Activated CD4-positive, alpha-beta T cell treated with anti-CD3 and anti-CD28 coated beads, Interleukin-2, amount 50 U/mL, for 4 hours (primary cell): ENCODE measurements around the gene ELL.
"Not testable (repeated sequence)": the region's sequence is repeated elsewhere in the genome, so short reads cannot be mapped to it uniquely, and the experiment has no call there.

Experiments
- DNase-seq, 2 experiments: peaks; one replicate each; pipeline ENCODE4 v3.0.0-alpha.2; 2020

The ELL gene

GRCh38 chr19:18529782-18530181 lies 7.9 kb upstream of the ELL start:
- no peak for DNase-seq

DNA sequence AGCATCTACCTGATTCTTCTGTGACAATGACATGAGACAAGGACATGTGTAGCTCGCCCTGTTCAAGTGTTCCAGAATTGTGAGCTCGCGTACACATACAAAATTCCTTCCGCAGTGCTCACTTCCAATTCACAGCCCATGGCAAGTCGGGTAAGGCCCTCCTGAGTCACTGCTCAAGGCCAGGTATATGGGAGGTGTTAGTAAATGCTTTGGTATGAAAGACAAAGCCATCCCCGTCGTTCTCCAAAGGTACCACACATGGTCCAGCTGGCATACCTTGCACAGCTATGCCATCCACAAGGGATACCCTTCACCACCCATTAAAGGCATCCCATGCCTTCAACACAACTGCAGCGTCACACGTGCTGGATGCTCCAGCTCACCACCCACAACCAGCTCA lies 4.4 kb upstream of the ELL start:
- no peak for DNase-seq

- no peak for DNase-seq
These were observed 2.0 kb upstream of the ELL start for GRCh38 chr19:18523841-18524240.

DNA sequence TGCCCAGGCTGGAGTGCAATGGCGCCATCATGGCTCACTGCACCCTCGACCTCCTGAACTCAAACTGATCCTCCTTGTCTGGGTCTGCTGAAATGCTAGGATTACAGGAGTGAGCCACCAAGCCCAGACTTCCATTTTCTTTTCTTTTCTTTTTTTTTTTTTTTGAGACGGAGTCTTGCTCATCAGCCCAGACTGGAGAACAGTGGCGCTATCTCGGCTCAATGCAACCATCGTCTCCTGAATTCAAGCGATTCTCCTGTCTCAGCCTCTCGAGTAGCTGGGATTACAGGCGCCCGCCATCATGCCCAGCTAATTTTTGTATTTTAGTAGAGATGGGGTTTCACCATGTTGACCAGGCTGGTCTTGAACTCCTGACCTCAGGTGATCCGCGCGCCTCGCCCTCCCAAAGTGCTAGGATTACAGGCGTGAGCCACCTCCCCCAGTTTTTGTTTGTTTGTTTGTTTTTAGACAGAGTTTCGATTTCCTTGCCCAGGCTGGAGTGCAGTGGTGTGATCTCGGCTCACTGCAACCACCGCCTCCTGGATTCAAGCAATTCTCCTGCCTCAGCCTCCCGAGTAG lies 1.1 kb upstream of the ELL start:
- not testable (repeated sequence) for DNase-seq

DNA sequence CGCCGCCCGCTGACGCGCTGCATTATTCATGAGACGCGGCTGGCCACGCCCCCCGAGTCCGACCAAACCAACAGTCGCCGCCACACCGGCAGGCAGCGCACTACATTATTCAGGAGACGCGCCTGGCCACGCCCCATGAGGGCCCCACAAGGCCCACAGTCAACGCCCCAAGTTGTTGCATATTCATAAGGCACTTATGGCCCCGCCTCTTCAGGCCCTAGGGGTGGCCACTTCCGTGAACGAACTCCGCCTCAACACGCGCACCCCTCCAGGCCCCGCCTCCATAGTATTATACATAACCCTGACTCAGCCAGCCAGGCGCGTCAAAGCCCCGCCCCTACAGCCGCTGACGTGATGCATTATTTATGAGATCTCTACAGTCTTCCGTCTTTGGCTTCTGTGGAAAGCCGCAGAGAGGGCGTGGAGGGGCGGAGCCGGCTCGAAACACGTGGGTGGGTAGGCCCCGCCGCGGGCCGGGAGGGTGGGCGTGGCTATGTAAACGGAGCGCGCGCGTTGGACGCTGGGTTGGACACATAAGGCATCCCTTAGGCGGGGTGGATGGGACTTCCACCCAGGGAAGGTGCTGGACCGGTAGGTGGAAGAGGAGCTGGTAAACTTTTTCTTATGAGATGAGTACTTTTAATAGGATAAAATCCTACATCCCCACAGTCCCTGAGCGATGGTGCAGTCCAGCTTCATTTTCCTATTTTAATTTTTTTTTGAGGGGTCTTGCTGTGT lies 423 bp upstream of the ELL start:
- peak; percentile 100 for DNase-seq

- DNase-seq, result peak in 1 of 2 experiments; percentile 10
These were observed 800 bp downstream of the ELL start for GRCh38 chr19:18520848-18521691.

- peak; percentile 50 to 53 for DNase-seq
These were observed 1.7 kb downstream of the ELL start for GRCh38 chr19:18519962-18520847.

- DNase-seq, result no peak
These were observed 3.2 kb downstream of the ELL start for GRCh38 chr19:18518639-18519038.

DNA sequence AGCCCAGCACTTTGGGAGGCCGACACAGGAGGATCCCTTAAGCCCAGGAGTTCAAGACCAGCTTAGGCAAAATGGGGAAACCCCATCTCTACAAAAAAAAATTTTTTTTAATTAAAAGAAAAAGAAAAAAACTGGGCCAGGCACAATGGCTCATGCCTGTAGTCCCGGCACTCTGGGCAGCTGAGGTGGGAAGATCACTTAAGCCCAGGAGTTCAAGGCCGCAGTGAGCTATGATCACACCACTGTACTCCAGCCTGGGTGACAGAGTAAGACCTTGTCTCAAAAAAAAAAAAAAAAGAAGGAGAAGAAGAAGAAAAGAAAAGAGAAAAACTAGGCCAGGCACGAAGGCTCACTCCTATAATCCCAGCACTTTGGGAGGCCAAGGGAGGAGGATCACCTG lies 4.3 kb downstream of the ELL start:
- DNase-seq, result no peak

GRCh38 chr19:18515959-18516358 lies 5.9 kb downstream of the ELL start:
- no peak for DNase-seq

GRCh38 chr19:18514800-18515682 lies 6.8 kb downstream of the ELL start:
- no peak for DNase-seq

GRCh38 chr19:18513868-18514267 lies 8.0 kb downstream of the ELL start:
- no peak for DNase-seq

DNA sequence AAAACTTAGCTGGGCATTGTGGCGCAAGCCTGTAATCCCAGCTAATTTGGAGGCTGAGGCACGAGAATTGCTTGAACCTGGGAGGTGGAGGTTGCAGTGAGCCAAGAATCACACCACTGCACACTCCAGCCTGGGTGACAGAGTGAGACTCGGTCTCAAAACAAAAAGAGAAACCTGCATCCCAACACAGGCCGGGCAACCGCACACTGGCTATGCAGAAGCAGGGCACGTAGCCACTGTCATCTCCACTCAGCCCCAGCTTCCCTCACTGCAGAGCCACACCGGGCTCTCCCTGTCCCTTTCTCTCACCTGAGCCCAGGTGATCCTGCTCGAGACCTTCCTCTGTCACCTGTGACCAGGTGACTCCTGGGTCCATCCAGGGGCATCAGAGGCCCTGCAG lies 11.7 kb downstream of the ELL start:
- no peak for DNase-seq

DNA sequence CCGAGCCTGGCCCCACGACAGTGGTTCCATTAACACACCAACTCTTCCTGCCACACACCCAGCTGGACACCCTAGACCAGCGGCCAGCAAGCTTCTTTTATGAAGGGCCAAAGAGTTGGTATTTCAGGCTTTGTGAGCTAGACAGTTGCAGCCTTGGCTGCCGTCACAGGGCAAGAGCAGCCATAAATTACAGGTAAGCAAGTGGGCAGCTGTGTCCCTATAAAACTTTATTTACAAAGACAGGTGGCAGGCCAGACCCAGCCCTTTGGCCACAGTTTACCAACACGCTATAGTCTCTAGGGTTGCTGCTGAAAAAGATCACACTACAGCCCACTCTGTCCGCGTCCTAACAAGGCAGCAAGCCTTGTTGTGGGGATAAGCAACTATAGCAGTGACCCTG lies 13.3 kb downstream of the ELL start:
- DNase-seq, result no peak

DNA sequence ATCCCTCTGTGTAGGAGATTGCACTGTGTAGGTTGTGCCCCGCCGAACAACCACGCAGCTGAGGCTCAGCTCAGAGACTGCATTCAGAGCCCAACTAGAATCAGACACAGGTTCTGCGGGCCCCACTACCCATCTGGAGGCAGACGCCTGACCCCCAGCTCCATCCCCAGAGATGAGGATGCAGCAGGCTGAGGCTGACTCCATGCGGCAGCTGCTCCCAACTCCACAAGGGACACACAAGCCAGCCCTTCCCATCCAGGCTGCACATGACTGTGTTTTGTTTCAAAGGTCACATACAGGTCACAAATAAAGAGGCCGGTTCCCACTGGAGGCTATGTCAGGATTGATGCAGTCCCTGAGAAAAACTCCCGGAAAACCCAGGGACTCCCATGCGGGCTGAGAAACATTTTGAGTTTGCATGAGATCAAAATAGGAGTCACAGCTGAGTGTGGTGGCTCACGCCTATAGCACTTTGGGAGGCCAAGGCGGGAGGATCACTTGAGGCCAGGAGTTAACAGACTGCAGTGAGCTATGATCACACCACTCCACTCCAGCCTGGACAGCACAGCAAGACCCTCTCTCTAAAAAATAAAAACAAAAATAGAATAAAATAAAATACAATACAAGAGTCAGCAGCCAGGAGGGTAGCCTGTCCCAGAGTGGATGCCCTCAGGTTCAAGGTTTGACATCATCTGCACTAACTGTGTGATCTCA lies 14.0 kb downstream of the ELL start:
- DNase-seq, result no peak

- no peak for DNase-seq
These were observed 14.7 kb downstream of the ELL start for GRCh38 chr19:18507021-18507726.

GRCh38 chr19:18506101-18506930 lies 15.6 kb downstream of the ELL start:
- DNase-seq, result no peak

GRCh38 chr19:18504886-18505610 lies 16.8 kb downstream of the ELL start:
- DNase-seq, result peak in 1 of 2 experiments; percentile 15
